Body of pancreas (tissue), 4 donors: ENCODE measurements around the gene DIP2A. TPM values are rescaled to one million over a fixed set of nuclear protein-coding genes. Genes with fewer than 3 reads are reported as not detected.
"Not testable (repeated sequence)": the region's sequence is repeated elsewhere in the genome, so short reads cannot be mapped to it uniquely, and the experiment has no call there.

ENCODE experiments used
- ATAC-seq: fragments of 150-250 bp; one replicate; pipeline ENCODE4 v1.9.1; 2016
- DNase-seq, 4 donors: peaks; one replicate each; pipeline ENCODE4 v3.0.0-alpha.2; 2019
- H3K27ac ChIP-seq, 4 donors: fragments of 200-600 bp; sonication (generic); 1 replicate in 3 of 4; 2 replicates in 1 of 4; pipeline versions ENCODE4 v1.5.1 to v1.6.1; 2016 to 2019; ENCODE audit warnings: mild to moderate bottlenecking in 1 of 4, mixed read lengths in 1 of 4, moderate library complexity in 1 of 4
- H3K27me3 ChIP-seq, 2 donors: fragments of 200-600 bp; sonication (generic); one replicate each; pipeline ENCODE4 v1.6.0; 2016; ENCODE audit warnings: mild to moderate bottlenecking in 1 of 2
- H3K36me3 ChIP-seq, 2 donors: fragments of 200-600 bp; sonication (generic); replicated peaks in 1 of 2; 2 replicates each; pipeline ENCODE4 v1.5.1; 2016; ENCODE audit warnings: low read depth in 2 of 2; ENCODE audit not compliant: insufficient read depth in 1 of 2
- H3K4me1 ChIP-seq: fragments of 200-600 bp; sonication (generic); one replicate; pipeline ENCODE4 v1.6.0; 2016
- H3K4me3 ChIP-seq, 2 donors: fragments of 200-600 bp; sonication (generic); 1 replicate in 1 of 2; 2 replicates in 1 of 2; pipeline ENCODE4 v1.5.1; 2016 to 2019
- H3K9me3 ChIP-seq, 3 donors: fragments of 200-600 bp; sonication (generic); 1 replicate in 2 of 3; 2 replicates in 1 of 3; pipeline ENCODE4 v1.5.1; 2016
- CTCF ChIP-seq, 7 experiments: fragments of 450-650 bp in 4 of 7; fragments of 200-600 bp in 3 of 7; sonication (generic) in 3 of 7; IDR thresholded peaks; one replicate each; pipeline ENCODE4 v1.5.1; 2016 to 2019; ENCODE audit warnings: antibody characterized with exemption in 7 of 7
- POLR2A ChIP-seq, 3 donors: fragments of 450-650 bp; IDR thresholded peaks; one replicate each; pipeline ENCODE4 v1.6.1; 2016; ENCODE audit warnings: antibody characterized with exemption in 3 of 3, mild to moderate bottlenecking in 2 of 3
- WGBS, 2 donors: methylation state at CpG; one replicate each; pipeline ENCODE4 v1.1.5; 2017; 5-methylcytosine and 5-hydroxymethylcytosine counted together
- intact Hi-C: fragments of 100-400 bp; cut with DNase I; formaldehyde crosslinking; loops from one replicate; pipeline ENCODE4 v1.15.1; 2023
- total RNA-seq, 2 donors: library from RNA; depleted of rRNA; stranded (reverse); fragments of >200 nt; gene quantifications; one replicate each; pipeline ENCODE4 v1.1.0, GENCODE V29; 2016

The DIP2A gene
- total RNA-seq, 2 donors from 2014 or later = 28.5 to 44.2 TPM

- Histone ChIP-seq H3K36me3 (peaks cover 0 to 21% of the 10 kb centered on the region in 2 donors), H3K4me3 (no peak overlapping the region), H3K9me3 (no peaks in the 10 kb centered on the region), H3K27me3 (no peaks in the 10 kb centered on the region), H3K4me1 (no peaks in the 10 kb centered on the region), H3K27ac (no peak overlapping the region)
- DNase-seq (no peak), ATAC-seq (no peak)
- intact Hi-C loops = no loop called here
- TF ChIP-seq POLR2A (IDR thresholded peaks at IDR 0.05) = no peak
- no peak for TF ChIP-seq CTCF (IDR thresholded peaks at IDR 0.05)
- WGBS, 2 donors = 58 to 66% methylated on average over 2 of the region's 2 CpGs
These were observed 111.4 kb downstream of the DIP2A start for GRCh38 chr21:46570119-46570518.

- H3K4me3 ChIP-seq = no peak overlapping the region
- TF ChIP-seq CTCF (IDR thresholded peaks at IDR 0.05) (no peak), POLR2A (IDR thresholded peaks at IDR 0.05) (no peak)
- no peaks in the 10 kb centered on the region for H3K27me3 ChIP-seq
- H3K4me1 ChIP-seq = no peaks in the 10 kb centered on the region
- ATAC-seq = no peak
- H3K9me3 ChIP-seq = no peaks in the 10 kb centered on the region
- intact Hi-C loops = no loop called here
- peaks cover 0 to 19% of the 10 kb centered on the region in 2 donors for H3K36me3 ChIP-seq
- DNase-seq = no peak
- no peak overlapping the region for H3K27ac ChIP-seq
These were observed 111.9 kb downstream of the DIP2A start for GRCh38 chr21:46570631-46571030.

GRCh38 chr21:46572850-46573249 lies 114.2 kb downstream of the DIP2A start:
- intact Hi-C loops = no loop called here
- no peak overlapping the region for H3K27ac ChIP-seq
- H3K36me3 ChIP-seq = peaks cover 0 to 6% of the 10 kb centered on the region in 2 donors
- ATAC-seq (no peak), DNase-seq (no peak)
- no peak overlapping the region for H3K4me3 ChIP-seq
- WGBS, 2 donors = 83 to 100% methylated on average over 1 of the region's 1 CpG
- no peaks in the 10 kb centered on the region for H3K4me1 ChIP-seq
- H3K9me3 ChIP-seq = no peaks in the 10 kb centered on the region
- no peak for TF ChIP-seq POLR2A (IDR thresholded peaks at IDR 0.05)
- no peak for TF ChIP-seq CTCF (IDR thresholded peaks at IDR 0.05)
- H3K27me3 ChIP-seq = no peaks in the 10 kb centered on the region

GRCh38 chr21:46577786-46578185 lies 119.1 kb downstream of the DIP2A start:
- H3K9me3 ChIP-seq = peaks cover 0 to 11% (median 0%) of the 10 kb centered on the region in 3 donors
- intact Hi-C loops, H3K4me1 ChIP-seq, H3K27ac ChIP-seq, ATAC-seq, H3K4me3 ChIP-seq, H3K27me3 ChIP-seq, H3K36me3 ChIP-seq, DNase-seq: not testable (repeated sequence)
- WGBS, 2 donors = 92 to 96% methylated on average over 5 of the region's 5 CpGs

GRCh38 chr21:46579394-46579793 lies 120.7 kb downstream of the DIP2A start:
- intact Hi-C loops, H3K36me3 ChIP-seq, H3K4me3 ChIP-seq, DNase-seq, ATAC-seq, H3K27ac ChIP-seq, H3K27me3 ChIP-seq, H3K4me1 ChIP-seq: not testable (repeated sequence)
- peaks cover 0 to 11% (median 0%) of the 10 kb centered on the region in 3 donors for H3K9me3 ChIP-seq
- WGBS, 2 donors = 89 to 96% methylated on average over 2 of the region's 2 CpGs

- H3K9me3 ChIP-seq = peaks cover 0 to 11% (median 0%) of the 10 kb centered on the region in 3 donors
These were observed 123.2 kb downstream of the DIP2A start for GRCh38 chr21:46581780-46582307.

More at GRCh38 chr21:46581780-46582307, 123.2 kb downstream of the DIP2A start:
- no peak overlapping the region for H3K27ac ChIP-seq
- H3K4me1 ChIP-seq = no peaks in the 10 kb centered on the region
- no peak overlapping the region for H3K4me3 ChIP-seq
- 95 to 100% methylated on average over 1 to 5 of the region's 5 CpGs for WGBS, 2 donors
- intact Hi-C loops = no loop called here
- H3K27me3 ChIP-seq = no peaks in the 10 kb centered on the region
- TF ChIP-seq CTCF (IDR thresholded peaks at IDR 0.05) (no peak), POLR2A (IDR thresholded peaks at IDR 0.05) (no peak)
- DNase-seq = no peak
- no peaks in the 10 kb centered on the region for H3K36me3 ChIP-seq
- ATAC-seq = no peak
